Measurements from ENCODE around the gene RABGAP1L.
"Not testable (repeated sequence)": the region's sequence is repeated elsewhere in the genome, so short reads cannot be mapped to it uniquely, and the experiment has no call there.

RABGAP1L gene

GRCh38 chr1:174159252-174160108 lies at the start of gene RABGAP1L:
RABGAP1L (plus strand) TSS chr1:174159520.
- peak; percentile 94 to 95 for DNase-seq

GRCh38 chr1:174110053-174110452 lies 49.3 kb upstream of the RABGAP1L start:
- no peak for DNase-seq

GRCh38 chr1:174112489-174113162 lies 46.7 kb upstream of the RABGAP1L start:
- DNase-seq = no peak

- no peak for DNase-seq
Observed at GRCh38 chr1:174114106-174114505, 45.2 kb upstream of the RABGAP1L start.

GRCh38 chr1:174114788-174115448 lies 44.4 kb upstream of the RABGAP1L start:
- peak in 1 of 2 donors; percentile 51 for DNase-seq

GRCh38 chr1:174116042-174116441 lies 43.3 kb upstream of the RABGAP1L start:
- DNase-seq = no peak

- no peak for DNase-seq
Observed at GRCh38 chr1:174118751-174119150, 40.6 kb upstream of the RABGAP1L start.

- DNase-seq = not testable (repeated sequence)
Observed at GRCh38 chr1:174122318-174122717, 37.0 kb upstream of the RABGAP1L start.

GRCh38 chr1:174123843-174124242 lies 35.5 kb upstream of the RABGAP1L start:
- no peak for DNase-seq

GRCh38 chr1:174127176-174127575 lies 32.1 kb upstream of the RABGAP1L start:
- DNase-seq = not testable (repeated sequence)

GRCh38 chr1:174131032-174131638 lies 28.2 kb upstream of the RABGAP1L start:
- no peak for DNase-seq

- no peak for DNase-seq
Observed at GRCh38 chr1:174134003-174134659, 25.2 kb upstream of the RABGAP1L start.

- DNase-seq = no peak
Observed at GRCh38 chr1:174135211-174135610, 24.1 kb upstream of the RABGAP1L start.

GRCh38 chr1:174136714-174137113 lies 22.6 kb upstream of the RABGAP1L start:
- DNase-seq = no peak

GRCh38 chr1:174142836-174143235 lies 16.5 kb upstream of the RABGAP1L start:
- no peak for DNase-seq

GRCh38 chr1:174143727-174144396 lies 15.5 kb upstream of the RABGAP1L start:
- not testable (repeated sequence) for DNase-seq

GRCh38 chr1:174144397-174144783 lies 14.9 kb upstream of the RABGAP1L start:
- DNase-seq = not testable (repeated sequence)

- DNase-seq = no peak
Observed at GRCh38 chr1:174149216-174149615, 10.1 kb upstream of the RABGAP1L start.

GRCh38 chr1:174150499-174150898 lies 8.8 kb upstream of the RABGAP1L start:
- DNase-seq = no peak

GRCh38 chr1:174152427-174152826 lies 6.9 kb upstream of the RABGAP1L start:
- DNase-seq = no peak

- DNase-seq = peak in 1 of 2 donors; percentile 24
Observed at GRCh38 chr1:174153085-174153824, 6.1 kb upstream of the RABGAP1L start.

All from CD4-positive, alpha-beta T cell treated with Interleukin-1 beta for 1 hour (primary cell).